Subcutaneous adipose tissue (tissue), 4 donors: ENCODE measurements around the gene ATP9A. TPM values are rescaled to one million over a fixed set of nuclear protein-coding genes. Genes with fewer than 3 reads are reported as not detected.

Experiments
- total RNA-seq, 4 donors: library from RNA; depleted of rRNA; stranded (reverse); fragments of >200 nt; gene quantifications; one replicate each; pipeline ENCODE4 v1.1.0, GENCODE V29; 2016
- TF ChIP-seq, protein P1 (sequence below): fragments of 450-650 bp; IDR thresholded peaks from one replicate; pipeline ENCODE4 v1.5.1; 2016; ENCODE audit warnings: low read depth, mild to moderate bottlenecking, control low read depth, antibody characterized with exemption, moderate library complexity

ATP9A gene
- total RNA-seq, 4 donors from 2014 or later: 77.2 to 128 (median 88.6) TPM

DNA sequence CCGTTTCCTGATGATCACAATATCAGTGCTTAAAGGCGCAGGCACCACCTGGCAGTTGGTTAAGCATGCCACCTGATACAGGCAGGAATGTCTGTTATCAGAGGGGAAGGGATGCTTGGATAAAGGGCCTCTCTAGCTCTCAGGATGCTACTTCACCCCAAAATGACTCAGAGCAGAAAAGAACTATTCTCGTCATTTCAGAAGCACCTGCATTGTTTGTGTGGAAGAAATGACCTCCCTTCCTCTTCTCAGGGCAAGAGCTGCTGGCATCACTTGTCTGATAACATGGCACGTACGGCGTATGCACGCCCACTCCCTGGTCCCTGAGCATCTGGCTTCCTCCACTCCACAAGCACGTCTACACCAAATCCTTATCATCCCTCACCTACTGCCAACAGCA, 47.3 kb downstream of the ATP9A start:
- TF ChIP-seq, protein P1, sequence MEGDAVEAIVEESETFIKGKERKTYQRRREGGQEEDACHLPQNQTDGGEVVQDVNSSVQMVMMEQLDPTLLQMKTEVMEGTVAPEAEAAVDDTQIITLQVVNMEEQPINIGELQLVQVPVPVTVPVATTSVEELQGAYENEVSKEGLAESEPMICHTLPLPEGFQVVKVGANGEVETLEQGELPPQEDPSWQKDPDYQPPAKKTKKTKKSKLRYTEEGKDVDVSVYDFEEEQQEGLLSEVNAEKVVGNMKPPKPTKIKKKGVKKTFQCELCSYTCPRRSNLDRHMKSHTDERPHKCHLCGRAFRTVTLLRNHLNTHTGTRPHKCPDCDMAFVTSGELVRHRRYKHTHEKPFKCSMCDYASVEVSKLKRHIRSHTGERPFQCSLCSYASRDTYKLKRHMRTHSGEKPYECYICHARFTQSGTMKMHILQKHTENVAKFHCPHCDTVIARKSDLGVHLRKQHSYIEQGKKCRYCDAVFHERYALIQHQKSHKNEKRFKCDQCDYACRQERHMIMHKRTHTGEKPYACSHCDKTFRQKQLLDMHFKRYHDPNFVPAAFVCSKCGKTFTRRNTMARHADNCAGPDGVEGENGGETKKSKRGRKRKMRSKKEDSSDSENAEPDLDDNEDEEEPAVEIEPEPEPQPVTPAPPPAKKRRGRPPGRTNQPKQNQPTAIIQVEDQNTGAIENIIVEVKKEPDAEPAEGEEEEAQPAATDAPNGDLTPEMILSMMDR: no peak

DNA sequence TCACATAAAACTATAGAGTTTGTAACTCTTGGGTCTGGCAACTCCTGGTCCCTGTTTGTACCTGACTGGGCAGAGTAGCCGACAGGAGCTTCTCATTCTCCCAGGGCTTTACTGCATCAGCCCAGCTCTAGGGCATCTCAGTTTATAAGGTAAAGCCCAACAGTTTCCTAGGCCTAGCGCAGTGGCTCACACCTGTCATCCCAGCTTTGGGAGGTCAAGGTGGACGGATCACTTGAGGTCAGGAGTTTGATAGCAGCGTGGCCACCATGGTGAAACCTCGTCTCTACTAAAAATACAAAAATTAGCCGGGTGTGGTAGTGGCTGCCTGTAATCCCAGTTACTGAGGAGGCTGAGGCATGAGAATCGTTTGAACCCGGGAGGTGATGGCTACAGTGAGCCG, 47.8 kb downstream of the ATP9A start:
- TF ChIP-seq, protein P1: no peak

DNA sequence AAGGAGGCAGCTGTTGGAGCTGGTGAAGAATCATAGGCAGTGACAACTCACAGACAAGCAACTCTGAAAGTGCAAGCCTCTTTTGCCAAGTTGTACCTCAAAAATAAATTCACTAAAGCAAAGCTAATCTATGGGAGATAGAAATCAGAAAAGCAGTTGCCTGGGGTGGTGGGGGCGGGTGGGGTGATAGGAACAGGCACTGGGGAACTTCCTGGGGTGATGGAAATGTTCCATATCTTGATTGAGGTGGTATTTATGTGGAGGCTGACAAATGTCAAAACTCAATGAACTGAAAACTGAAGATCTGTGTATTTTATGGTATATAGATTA, 52.4 kb downstream of the ATP9A start:
- TF ChIP-seq, protein P1: no peak

DNA sequence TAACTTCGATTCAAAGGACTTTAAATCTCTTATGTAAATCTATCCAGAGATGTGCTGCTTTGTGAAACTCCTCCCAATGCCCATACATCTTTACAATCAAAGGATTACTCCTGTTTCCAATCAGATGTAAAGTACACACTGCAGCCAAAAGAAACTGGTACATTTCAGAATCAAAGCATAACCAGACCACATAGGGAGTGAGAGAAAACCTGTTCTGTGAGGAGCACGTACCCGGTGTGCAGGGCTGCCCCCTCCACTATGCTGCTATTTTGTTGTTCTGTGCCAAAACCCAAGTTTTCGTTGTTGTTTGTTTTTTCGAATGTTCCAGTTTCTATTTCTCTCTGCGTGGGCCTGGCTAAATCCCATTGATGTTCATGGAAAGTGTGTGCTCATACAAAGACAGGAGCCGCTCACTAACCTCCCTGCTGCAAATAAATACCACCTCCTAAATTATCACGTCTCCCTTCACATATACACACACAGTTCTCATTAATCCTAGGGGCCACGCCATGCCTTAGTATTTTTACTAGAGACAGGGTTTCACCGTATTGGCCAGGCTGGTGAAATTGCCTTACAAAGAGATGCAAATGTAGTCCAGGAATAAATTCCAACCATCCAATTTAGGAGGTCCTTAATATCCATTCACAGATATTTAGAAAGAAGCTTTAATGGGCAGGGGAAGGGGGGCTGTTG, 52.9 kb downstream of the ATP9A start:
- TF ChIP-seq, protein P1: no peak

DNA sequence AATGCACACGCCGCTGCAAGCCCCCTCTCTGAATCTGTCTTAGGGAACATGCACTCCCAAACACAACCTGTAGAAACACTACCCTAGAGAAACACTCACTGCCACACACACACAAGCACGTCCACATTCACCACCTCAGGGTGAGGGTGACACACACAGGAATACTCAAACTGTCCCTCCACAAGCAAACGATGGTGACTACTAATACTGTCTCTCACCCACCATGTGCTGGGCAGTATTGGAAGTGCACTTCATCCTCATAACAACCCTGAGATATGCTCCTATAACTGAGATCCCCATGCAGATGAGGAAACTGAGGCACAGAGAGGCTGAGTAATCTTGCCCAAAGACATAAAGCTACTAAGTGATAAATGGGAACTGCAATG, 55.0 kb downstream of the ATP9A start:
- TF ChIP-seq, protein P1: no peak

DNA sequence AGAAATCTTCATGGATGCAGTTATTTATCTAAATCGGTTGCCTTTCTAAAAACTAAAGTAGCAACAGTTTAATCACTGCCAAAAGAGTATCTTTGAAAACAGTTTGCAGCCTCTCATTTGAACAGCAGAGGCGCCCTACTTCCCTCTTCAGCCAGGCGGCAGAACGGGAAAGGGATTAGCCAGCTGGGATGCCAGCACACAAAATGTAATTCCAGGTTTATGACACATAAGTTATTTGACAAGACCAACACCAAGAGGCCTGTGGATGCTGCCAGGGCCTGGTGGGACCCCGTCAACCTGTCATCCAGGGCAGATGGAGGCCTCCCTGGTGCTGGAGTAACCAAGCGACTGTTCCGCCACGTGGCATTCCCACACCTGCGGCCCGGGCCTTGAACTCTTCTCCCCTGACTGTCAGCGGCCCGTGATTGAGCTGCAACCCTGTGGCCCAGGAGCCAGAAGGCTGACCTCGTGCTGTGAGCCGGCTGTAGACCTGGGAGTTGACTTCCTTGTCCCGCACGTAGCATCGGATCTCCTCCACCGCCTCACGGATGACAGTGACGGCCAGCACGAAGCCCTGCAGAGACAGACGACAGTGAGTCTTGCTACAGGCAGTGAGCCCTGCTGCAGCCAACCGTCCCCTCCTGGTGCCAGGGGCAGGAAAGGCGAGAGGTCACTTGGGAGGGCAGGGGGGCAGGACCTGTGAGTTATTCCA, 55.5 kb downstream of the ATP9A start:
- TF ChIP-seq, protein P1: no peak

DNA sequence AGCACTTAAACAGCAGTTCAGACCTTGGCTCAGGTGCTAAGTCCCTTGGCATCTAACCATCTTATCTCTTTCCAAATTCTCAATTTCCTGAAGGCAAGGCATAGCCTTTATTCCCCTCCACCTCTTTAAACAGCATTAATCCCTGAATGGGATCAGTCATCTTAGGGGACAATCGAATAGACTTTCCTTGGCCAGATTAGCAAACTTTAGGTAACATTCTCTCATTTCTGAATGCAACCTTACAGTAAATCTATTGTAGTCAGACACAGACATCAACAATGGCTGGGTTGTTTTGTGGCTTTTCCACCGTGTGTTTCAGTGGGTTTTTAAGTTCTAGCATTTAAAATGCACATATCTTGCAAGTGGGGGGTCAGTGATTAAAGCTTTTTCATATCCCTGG, 56.8 kb downstream of the ATP9A start:
- TF ChIP-seq, protein P1: no peak
